ENCODE results near the gene OSBPL7. TPM values are rescaled to one million over a fixed set of nuclear protein-coding genes. Genes with fewer than 3 reads are reported as not detected.

Gene OSBPL7
- total and polyA plus RNA-seq, 2 of the 13 experiments (the other 11 are each of a cell fraction or from before 2014, with no cell fraction given), result 4.7 to 6.6 TPM

DNA sequence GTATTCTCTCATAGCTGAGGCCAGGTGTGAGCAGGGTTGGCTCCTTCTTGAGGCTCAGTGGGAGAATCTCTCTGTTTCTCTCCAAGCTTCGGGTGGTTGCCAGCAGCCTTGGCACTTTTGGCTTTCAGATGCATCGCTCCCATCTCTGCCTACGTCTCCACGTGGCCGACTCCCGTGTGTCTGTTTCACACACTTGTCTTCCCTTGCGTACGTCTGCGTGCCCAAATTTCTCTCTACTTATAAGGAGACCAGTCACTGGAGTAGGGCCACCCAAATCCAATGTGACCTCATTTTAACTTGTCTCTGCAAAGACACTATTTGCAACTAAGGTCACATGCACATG, 14.7 kb downstream of the OSBPL7 start:
- Histone ChIP-seq H4K20me1 (ENCODE audit: insufficient read depth, low read length) (peaks cover 4% of the 10 kb centered on the region; the same call in 1 of the 2 replicates), H3K27me3 (ENCODE audit: control insufficient read depth in 1 of 2, insufficient read depth in 2 of 2, low read length in 2 of 2) (peaks cover 2 to 8% of the 10 kb centered on the region in 2 experiments; a peak in 3 of 5 replicates), H3K27ac (ENCODE audit: extremely low read length, insufficient read depth, low read length) (no peak overlapping the region), H3K4me2 (ENCODE audit: low read depth, low read length) (no peak overlapping the region), H3K4me1 (ENCODE audit: insufficient read depth, low read length) (peaks cover 12% of the 10 kb centered on the region), H3K79me2 (ENCODE audit: insufficient read depth, low read length) (no peaks in the 10 kb centered on the region), H2AFZ (ENCODE audit: low read length) (no peak overlapping the region), H3K36me3 (replicated peaks in 1 of 2; ENCODE audit: control insufficient read depth in 1 of 2, insufficient read depth in 2 of 2, low read length in 2 of 2) (peaks cover 4 to 7% of the 10 kb centered on the region in 2 experiments; a peak in 3 of 5 replicates), H3K9me3 (ENCODE audit: low read length) (no peaks in the 10 kb centered on the region), H3K4me3 (replicated peaks in 1 of 3; ENCODE audit: insufficient read depth in 1 of 3, low read depth in 2 of 3, low read length in 3 of 3) (no peak overlapping the region), H3K9ac (ENCODE audit: insufficient read depth, low read depth, low read length) (no peak overlapping the region)
- intact Hi-C loops (cut with micrococcal nuclease; ENCODE audit: unreplicated experiment) (no loop called here), in situ Hi-C loops (cut with HindIII; ENCODE audit: extremely low pct_ligation_motif_present, low pct_unique_long_range_greater_than_20kb) (no loop called here)
- WGBS (ENCODE audit: low lambda C conversion rate), result 94% methylated on average over 9 of the region's 9 CpGs
- DNase-seq (ENCODE audit: low spot score) (no peak), ATAC-seq (no peak), FAIRE-seq (no peak)
- no peak for TF ChIP-seq RARA (CRISPR knock-in tag; IDR thresholded peaks at IDR 0.05)
- TF ChIP-seq, protein P1, sequence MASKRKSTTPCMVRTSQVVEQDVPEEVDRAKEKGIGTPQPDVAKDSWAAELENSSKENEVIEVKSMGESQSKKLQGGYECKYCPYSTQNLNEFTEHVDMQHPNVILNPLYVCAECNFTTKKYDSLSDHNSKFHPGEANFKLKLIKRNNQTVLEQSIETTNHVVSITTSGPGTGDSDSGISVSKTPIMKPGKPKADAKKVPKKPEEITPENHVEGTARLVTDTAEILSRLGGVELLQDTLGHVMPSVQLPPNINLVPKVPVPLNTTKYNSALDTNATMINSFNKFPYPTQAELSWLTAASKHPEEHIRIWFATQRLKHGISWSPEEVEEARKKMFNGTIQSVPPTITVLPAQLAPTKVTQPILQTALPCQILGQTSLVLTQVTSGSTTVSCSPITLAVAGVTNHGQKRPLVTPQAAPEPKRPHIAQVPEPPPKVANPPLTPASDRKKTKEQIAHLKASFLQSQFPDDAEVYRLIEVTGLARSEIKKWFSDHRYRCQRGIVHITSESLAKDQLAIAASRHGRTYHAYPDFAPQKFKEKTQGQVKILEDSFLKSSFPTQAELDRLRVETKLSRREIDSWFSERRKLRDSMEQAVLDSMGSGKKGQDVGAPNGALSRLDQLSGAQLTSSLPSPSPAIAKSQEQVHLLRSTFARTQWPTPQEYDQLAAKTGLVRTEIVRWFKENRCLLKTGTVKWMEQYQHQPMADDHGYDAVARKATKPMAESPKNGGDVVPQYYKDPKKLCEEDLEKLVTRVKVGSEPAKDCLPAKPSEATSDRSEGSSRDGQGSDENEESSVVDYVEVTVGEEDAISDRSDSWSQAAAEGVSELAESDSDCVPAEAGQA (IDR thresholded peaks at IDR 0.05; ENCODE audit: low read depth), result no peak
- TF ChIP-seq, protein P1 (CRISPR knock-in tag; IDR thresholded peaks at IDR 0.05; ENCODE audit: borderline replicate concordance), result no peak
- TF ChIP-seq, protein P2, sequence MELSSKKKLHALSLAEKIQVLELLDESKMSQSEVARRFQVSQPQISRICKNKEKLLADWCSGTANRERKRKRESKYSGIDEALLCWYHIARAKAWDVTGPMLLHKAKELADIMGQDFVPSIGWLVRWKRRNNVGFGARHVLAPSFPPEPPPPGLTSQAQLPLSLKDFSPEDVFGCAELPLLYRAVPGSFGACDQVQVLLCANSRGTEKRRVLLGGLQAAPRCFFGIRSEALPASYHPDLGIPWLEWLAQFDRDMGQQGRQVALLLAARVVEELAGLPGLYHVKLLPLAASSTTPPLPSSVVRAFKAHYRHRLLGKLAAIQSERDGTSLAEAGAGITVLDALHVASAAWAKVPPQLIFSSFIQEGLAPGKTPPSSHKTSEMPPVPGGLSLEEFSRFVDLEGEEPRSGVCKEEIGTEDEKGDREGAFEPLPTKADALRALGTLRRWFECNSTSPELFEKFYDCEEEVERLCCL (CRISPR knock-in tag; IDR thresholded peaks at IDR 0.05; ENCODE audit: borderline replicate concordance), result no peak
- TF ChIP-seq EHMT2 (IDR thresholded peaks at IDR 0.05; ENCODE audit: borderline replicate concordance, low read depth, low read length), result no peak
- no peak for TF ChIP-seq ZNF562 (CRISPR knock-in tag; IDR thresholded peaks at IDR 0.05; ENCODE audit: borderline replicate concordance)
- no peak for TF ChIP-seq ARNT (IDR thresholded peaks at IDR 0.05)
- TF ChIP-seq ZNF468 (CRISPR knock-in tag; IDR thresholded peaks at IDR 0.05), result no peak
- no peak for TF ChIP-seq NAIF1 (CRISPR knock-in tag; IDR thresholded peaks at IDR 0.05; ENCODE audit: borderline replicate concordance)
- no peak for TF ChIP-seq ZNF263 (CRISPR knock-in tag; IDR thresholded peaks at IDR 0.05)
- no peak for TF ChIP-seq ZNF484 (CRISPR knock-in tag; IDR thresholded peaks at IDR 0.05; ENCODE audit: borderline replicate concordance, low read depth)
- TF ChIP-seq CENPT (CRISPR knock-in tag; IDR thresholded peaks at IDR 0.05; ENCODE audit: low read depth), result no peak
- TF ChIP-seq, protein P3, sequence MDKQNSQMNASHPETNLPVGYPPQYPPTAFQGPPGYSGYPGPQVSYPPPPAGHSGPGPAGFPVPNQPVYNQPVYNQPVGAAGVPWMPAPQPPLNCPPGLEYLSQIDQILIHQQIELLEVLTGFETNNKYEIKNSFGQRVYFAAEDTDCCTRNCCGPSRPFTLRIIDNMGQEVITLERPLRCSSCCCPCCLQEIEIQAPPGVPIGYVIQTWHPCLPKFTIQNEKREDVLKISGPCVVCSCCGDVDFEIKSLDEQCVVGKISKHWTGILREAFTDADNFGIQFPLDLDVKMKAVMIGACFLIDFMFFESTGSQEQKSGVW (CRISPR knock-in tag; IDR thresholded peaks at IDR 0.05; ENCODE audit: borderline replicate concordance), result no peak
- ChIA-PET CTCF (ENCODE audit: low intra/inter-chr PET ratio, low total read pairs) (no interaction called here), POLR2A (no interaction called here)
- BruUV-seq (replicated peaks), result no TSS peak

Data from HepG2 (cell line).